B cell (primary cell): Measurements from ENCODE around the gene CFAP77. TPM values are rescaled to one million over a fixed set of nuclear protein-coding genes. Genes with fewer than 3 reads are reported as not detected.
A peak's percentile ranks its signal among the peaks of the same experiment; 100 is the strongest.

Experiments used
- ATAC-seq: fragments of 200-7000 bp; cut with Tn5 transposase; one replicate; pipeline ENCODE4 v1.10.0; 2021; ENCODE audit warnings: low read depth, mild to moderate bottlenecking, moderate number of reproducible peaks, moderate library complexity
- CTCF ChIA-PET: fragments of 350-600 bp; sonication (Branson Sonifier 250); formaldehyde crosslinking; loops from one replicate; lab custom pipeline; 2021; ENCODE audit warnings: antibody characterized with exemption, inconsistent platforms; lab: Charles Lee
- POLR2A ChIA-PET: fragments of 350-600 bp; sonication (Branson Sonifier 250); formaldehyde crosslinking; loops from one replicate; lab custom pipeline; 2021; ENCODE audit warnings: antibody characterized with exemption; lab: Charles Lee
- DNase-seq: peaks from one replicate; pipeline ENCODE4 v3.0.0; 2013
- H2AFZ ChIP-seq: 2 replicates; pipeline ENCODE4 v1.6.1; 2012; ENCODE audit warnings: mild to moderate bottlenecking, low read depth, low read length; ENCODE audit not compliant: insufficient read depth, poor library complexity, severe bottlenecking
- H3K27ac ChIP-seq, 2 donors: 1 replicate in 1 of 2; 2 replicates in 1 of 2; pipeline ENCODE4 v1.5.1; 2012 to 2013; ENCODE audit warnings: low read length in 2 of 2, mild to moderate bottlenecking in 2 of 2, moderate library complexity in 1 of 2
- H3K27me3 ChIP-seq, 4 experiments: fragments of 200-600 bp in 1 of 4; sonication (generic) in 1 of 4; replicated peaks in 1 of 4; 1 replicate in 2 of 4; 2 replicates in 2 of 4; pipeline versions ENCODE4 v1.6.1 to v1.7.0; 2013 to 2016; ENCODE audit warnings: low read length in 3 of 4, mild to moderate bottlenecking in 2 of 4, mixed read lengths in 1 of 4, moderate library complexity in 1 of 4; ENCODE audit not compliant: insufficient read depth in 4 of 4, control insufficient read depth in 3 of 4; ENCODE audit errors: control extremely low read depth in 1 of 4
- H3K36me3 ChIP-seq, 2 experiments: replicated peaks in 1 of 2; 1 replicate in 1 of 2; 2 replicates in 1 of 2; pipeline versions ENCODE4 v1.6.1 to v1.7.1; 2013; ENCODE audit warnings: low read length in 1 of 2; ENCODE audit not compliant: insufficient read depth in 2 of 2, control insufficient read depth in 1 of 2; ENCODE audit errors: control extremely low read depth in 1 of 2, extremely low read depth in 1 of 2
- H3K4me1 ChIP-seq, 2 donors: fragments of 200-600 bp in 1 of 2; sonication (generic) in 1 of 2; 1 replicate in 1 of 2; 2 replicates in 1 of 2; pipeline versions ENCODE4 v1.5.1 to v1.6.1; 2013 to 2017; ENCODE audit warnings: low read length in 2 of 2; ENCODE audit not compliant: control insufficient read depth in 2 of 2, insufficient read depth in 2 of 2
- H3K4me2 ChIP-seq: replicated peaks from 2 replicates; pipeline ENCODE3; 2012; ENCODE audit warnings: mild to moderate bottlenecking, low read depth, low read length; ENCODE audit not compliant: poor library complexity, severe bottlenecking
- H3K4me3 ChIP-seq, 5 experiments: fragments of 200-600 bp in 1 of 5; sonication (generic) in 1 of 5; 1 replicate in 3 of 5; 2 replicates in 2 of 5; pipeline versions ENCODE4 v1.5.1 to v1.7.0; 2011 to 2016; ENCODE audit warnings: low read length in 4 of 5, mild to moderate bottlenecking in 4 of 5, low read depth in 2 of 5, control low read depth in 1 of 5, moderate library complexity in 1 of 5; ENCODE audit not compliant: insufficient read depth in 1 of 5; ENCODE audit errors: control extremely low read depth in 1 of 5, extremely low read depth in 1 of 5
- H3K79me2 ChIP-seq: fragments of 200-600 bp; sonication (generic); one replicate; pipeline ENCODE4 v1.6.0; 2016; ENCODE audit warnings: low read length; ENCODE audit not compliant: control insufficient read depth, insufficient read depth
- H3K9ac ChIP-seq: fragments of 200-600 bp; sonication (generic); 2 replicates; pipeline ENCODE4 v1.6.1; 2017; ENCODE audit warnings: mild to moderate bottlenecking, low read length, moderate library complexity
- H3K9me3 ChIP-seq, 3 donors: one replicate each; pipeline versions ENCODE4 v1.6.1 to v1.7.1; 2013; ENCODE audit warnings: low read length in 2 of 3; ENCODE audit not compliant: control insufficient read depth in 2 of 3, insufficient read depth in 1 of 3; ENCODE audit errors: control extremely low read depth in 1 of 3
- H4K20me1 ChIP-seq: 2 replicates; pipeline ENCODE4 v1.6.0; 2012; ENCODE audit warnings: mild to moderate bottlenecking, low read length; ENCODE audit not compliant: insufficient read depth, control insufficient read depth, poor library complexity, severe bottlenecking
- H3K27ac Mint-ChIP-seq: one replicate; pipeline ENCODE4 v1.8.0; 2021; ENCODE audit warnings: mixed read lengths
- H3K27me3 Mint-ChIP-seq: one replicate; pipeline ENCODE4 v1.8.0; 2021; ENCODE audit warnings: mixed read lengths
- H3K4me1 Mint-ChIP-seq: one replicate; pipeline ENCODE4 v1.8.0; 2021; ENCODE audit warnings: mixed read lengths
- H3K4me3 Mint-ChIP-seq: one replicate; pipeline ENCODE4 v1.8.0; 2021; ENCODE audit warnings: mixed read lengths
- H3K9me3 Mint-ChIP-seq: one replicate; pipeline ENCODE4 v1.8.0; 2022; ENCODE audit warnings: mixed read lengths; ENCODE audit not compliant: insufficient read depth
- CTCF ChIP-seq: fragments of 200-600 bp; IDR thresholded peaks from one replicate; pipeline ENCODE4 v1.8.0; 2022; ENCODE audit warnings: antibody characterized with exemption, mild to moderate bottlenecking
- EZH2 ChIP-seq: IDR thresholded peaks from 2 replicates; pipeline ENCODE4 v1.6.1; 2012; ENCODE audit warnings: borderline replicate concordance, low read depth, mild to moderate bottlenecking, moderate library complexity, low read length; ENCODE audit not compliant: insufficient read depth, poor library complexity, severe bottlenecking
- WGBS: methylation state at CpG from one replicate; pipeline ENCODE4 v1.1.5; 2013; ENCODE audit warnings: missing lambda C conversion rate; ENCODE audit not compliant: insufficient coverage; 5-methylcytosine and 5-hydroxymethylcytosine counted together
- intact Hi-C: fragments of 100-400 bp; cut with micrococcal nuclease; formaldehyde crosslinking; loops from one replicate; pipeline ENCODE4 v1.10.0; 2022
- polyA minus RNA-seq: library from RNA; depleted of rRNA, polyadenylated mRNA; stranded (reverse); fragments of >200 nt; gene quantifications from 2 replicates; pipeline ENCODE4 v1.2.3, GENCODE V29; 2012
- polyA plus RNA-seq: library from polyadenylated mRNA; depleted of rRNA; stranded (reverse); fragments of >200 nt; gene quantifications from 2 replicates; pipeline ENCODE4 v1.2.3, GENCODE V29; 2012
- total RNA-seq, 2 donors: library from RNA; stranded (reverse); fragments of 120-200 nt in 1 of 2; gene quantifications; 1 replicate in 1 of 2; 2 replicates in 1 of 2; pipeline versions ENCODE4 v1.2.3 to v1.2.4, GENCODE V29; 2013 to 2022

The CFAP77 gene
- total RNA-seq (not detected in 2 replicates), polyA plus RNA-seq (not detected in 2 replicates), polyA minus RNA-seq (not detected in 2 replicates)
- not detected for total RNA-seq (2013)

- 1% methylated on average over 69 of the region's 69 CpGs for WGBS
- peak; percentile 83 for DNase-seq
- H3K9me3 ChIP-seq = no peaks in the 10 kb centered on the region
- H3K27me3 ChIP-seq = peaks cover 0 to 34% (median 24%) of the 10 kb centered on the region in 4 experiments
- ChIA-PET POLR2A (interaction anchor here (0.6 to 0.9 kb wide), 6 partner anchors 26 to 1616 kb away, joined by 3 to 6 read pairs (median 4); no protein-coding TSS in a partner anchor), CTCF (interaction anchor here (1.4 to 1.5 kb wide), 2 partner anchors 56 to 58 kb away, joined by 5 read pairs; no protein-coding TSS in a partner anchor)
- intact Hi-C loops = loop anchor here (2.0 to 5.0 kb wide), 5 partner anchors 97 to 492 kb away; no protein-coding TSS in a partner anchor
- H3K9ac ChIP-seq = peak within 1 kb of the TSS; percentile 66
- peaks cover 42% of the 10 kb centered on the region for H3K79me2 ChIP-seq
- H3K4me1 ChIP-seq = peaks cover 41 to 46% of the 10 kb centered on the region in 2 donors
- no peaks in the 10 kb centered on the region for H3K36me3 ChIP-seq
- peak within 1 kb of the TSS; percentile 98 for H3K4me2 ChIP-seq
- Mint-ChIP-seq H3K4me3 (peak within 1 kb of the TSS; percentile 86), H3K27ac (peak within 1 kb of the TSS; percentile 46), H3K9me3 (no peaks in the 10 kb centered on the region), H3K4me1 (peaks cover 45% of the 10 kb centered on the region), H3K27me3 (peaks cover 22% of the 10 kb centered on the region)
- peak; percentile 37 for ATAC-seq
- peaks cover 4% of the 10 kb centered on the region for H4K20me1 ChIP-seq
- TF ChIP-seq EZH2 = no peak
- no peak for TF ChIP-seq CTCF
- H2AFZ ChIP-seq = peak within 1 kb of the TSS; percentile 95
- peak within 1 kb of the TSS; percentile 1 to 73 (median 56) for H3K4me3 ChIP-seq
- H3K27ac ChIP-seq = peak within 1 kb of the TSS in 1 of 2 donors; percentile 28
These were observed at the start of gene CFAP77 for GRCh38 chr9:132409828-132410528. Gene CFAP77, plus strand, starts transcription at chr9:132410211. Its CDS starts 61 bp downstream, at chr9:132410272.

GRCh38 chr9:132364068-132364467 is 45.9 kb upstream of the CFAP77 start:
- CTCF ChIA-PET = no interaction called here
- H3K4me1 ChIP-seq = peaks cover 14 to 15% of the 10 kb centered on the region in 2 donors
- H3K79me2 ChIP-seq = no peaks in the 10 kb centered on the region
- H3K9ac ChIP-seq = no peak overlapping the region
- ATAC-seq = no peak
- 100% methylated on average over 8 of the region's 9 CpGs for WGBS
- H3K36me3 ChIP-seq = no peaks in the 10 kb centered on the region
- Mint-ChIP-seq H3K9me3 (no peaks in the 10 kb centered on the region), H3K4me1 (peaks cover 11% of the 10 kb centered on the region), H3K27ac (no peak overlapping the region), H3K27me3 (no peaks in the 10 kb centered on the region), H3K4me3 (no peak overlapping the region)
- TF ChIP-seq EZH2 = no peak
- no peak overlapping the region for H2AFZ ChIP-seq
- H4K20me1 ChIP-seq = no peaks in the 10 kb centered on the region
- no peaks in the 10 kb centered on the region for H3K27me3 ChIP-seq
- no peaks in the 10 kb centered on the region for H3K9me3 ChIP-seq
- no peak for DNase-seq
- intact Hi-C loops = no loop called here
- no peak overlapping the region for H3K4me3 ChIP-seq
- POLR2A ChIA-PET = interaction anchor here (0.7 kb wide), 1 partner anchor 1649 kb away, joined by 5 read pairs; no protein-coding TSS in a partner anchor
- no peak overlapping the region for H3K4me2 ChIP-seq
- no peak overlapping the region for H3K27ac ChIP-seq
